ENCODE results near the gene AMOTL2. TPM values are rescaled to one million over a fixed set of nuclear protein-coding genes. Genes with fewer than 3 reads are reported as not detected.

AMOTL2 gene
- total and polyA plus RNA-seq, 10 of the 15 experiments (the other 5 are each of a cell fraction or from before 2014, with no cell fraction given), result 0.20 to 0.33 TPM; not detected in 8

DNA sequence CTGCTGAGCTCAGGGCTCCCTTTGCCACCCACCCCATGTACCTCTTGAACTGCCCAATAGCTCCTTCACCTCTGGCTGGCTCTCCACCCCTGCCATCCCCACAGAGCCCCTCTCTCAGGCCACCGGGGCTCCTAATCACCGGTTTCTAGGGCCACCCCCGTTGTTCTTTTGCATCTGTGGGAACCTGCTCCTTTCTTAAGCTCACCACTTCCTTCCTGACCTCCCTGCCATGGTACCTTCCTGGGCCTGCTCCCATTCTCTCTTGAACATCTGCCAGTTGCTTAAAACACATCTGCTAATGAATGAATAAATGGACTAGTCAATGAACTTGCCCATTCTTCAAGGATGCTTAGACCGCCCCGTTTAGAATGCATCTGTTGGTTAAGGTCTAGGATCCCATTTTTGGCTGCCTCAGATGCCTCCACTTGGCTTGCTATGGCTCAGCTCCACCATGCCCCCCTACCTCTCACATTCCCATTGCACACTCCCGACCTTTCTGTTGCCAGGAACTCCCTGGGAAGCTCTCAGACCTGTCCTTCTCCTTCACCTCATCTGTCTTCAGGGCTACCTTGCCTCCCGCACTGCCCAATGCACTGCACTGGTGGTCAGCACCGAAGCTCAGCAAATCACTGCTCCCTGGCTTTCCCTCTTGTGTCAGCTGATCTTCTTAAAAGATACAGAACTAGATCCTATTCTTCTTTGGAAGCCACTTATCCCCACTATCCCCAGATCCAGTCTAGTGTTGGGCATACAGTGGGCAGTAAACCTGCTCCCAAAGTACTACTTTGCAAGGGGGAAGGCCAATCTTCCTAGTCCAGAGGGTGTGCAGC, 9.1 kb downstream of the AMOTL2 start:
- Histone ChIP-seq H3K27ac (ENCODE audit: control insufficient read depth, insufficient read depth) (no peak overlapping the region), H3K79me2 (ENCODE audit: control insufficient read depth, insufficient read depth, low read length) (no peaks in the 10 kb centered on the region), H3K36me3 (ENCODE audit: control insufficient read depth in 2 of 2, insufficient read depth in 2 of 2, low read length in 1 of 2) (no peaks in the 10 kb centered on the region), H3K9ac (ENCODE audit: control insufficient read depth, insufficient read depth, low read length) (no peak overlapping the region), H3K9me3 (replicated peaks; ENCODE audit: control insufficient read depth, insufficient read depth, low read length) (no peaks in the 10 kb centered on the region), H3K4me1 (ENCODE audit: control insufficient read depth, insufficient read depth, low read length) (no peaks in the 10 kb centered on the region), H2AFZ (ENCODE audit: control insufficient read depth, low read depth, low read length) (no peak overlapping the region), H3K27me3 (replicated peaks in 1 of 2; ENCODE audit: control insufficient read depth in 2 of 2, insufficient read depth in 2 of 2, low read length in 1 of 2) (peaks cover 4% of the 10 kb centered on the region in 2 experiments), H4K20me1 (ENCODE audit: control insufficient read depth, insufficient read depth) (no peaks in the 10 kb centered on the region), H3K4me2 (ENCODE audit: control insufficient read depth, insufficient read depth) (no peak overlapping the region), H3K4me3 (no peak overlapping the region)
- 35% methylated on average over 8 of the region's 8 CpGs for WGBS (ENCODE audit: insufficient coverage, insufficient replicate concordance, low lambda C conversion rate, missing lambda C conversion rate)
- in situ Hi-C loops (cut with MboI) (no loop called here), intact Hi-C loops (cut with micrococcal nuclease; ENCODE audit: unreplicated experiment) (no loop called here)
- SMC1A ChIA-PET (ENCODE audit: uncharacterized antibody, unreplicated experiment), result no interaction called here
- DNase-seq (ENCODE audit: low read depth, low spot score) (no peak), FAIRE-seq (no peak), ATAC-seq (no peak)
- BruUV-seq (replicated peaks), result no TSS peak
- POLR2A ChIA-PET, result no interaction called here
- TF ChIP-seq, protein P1, sequence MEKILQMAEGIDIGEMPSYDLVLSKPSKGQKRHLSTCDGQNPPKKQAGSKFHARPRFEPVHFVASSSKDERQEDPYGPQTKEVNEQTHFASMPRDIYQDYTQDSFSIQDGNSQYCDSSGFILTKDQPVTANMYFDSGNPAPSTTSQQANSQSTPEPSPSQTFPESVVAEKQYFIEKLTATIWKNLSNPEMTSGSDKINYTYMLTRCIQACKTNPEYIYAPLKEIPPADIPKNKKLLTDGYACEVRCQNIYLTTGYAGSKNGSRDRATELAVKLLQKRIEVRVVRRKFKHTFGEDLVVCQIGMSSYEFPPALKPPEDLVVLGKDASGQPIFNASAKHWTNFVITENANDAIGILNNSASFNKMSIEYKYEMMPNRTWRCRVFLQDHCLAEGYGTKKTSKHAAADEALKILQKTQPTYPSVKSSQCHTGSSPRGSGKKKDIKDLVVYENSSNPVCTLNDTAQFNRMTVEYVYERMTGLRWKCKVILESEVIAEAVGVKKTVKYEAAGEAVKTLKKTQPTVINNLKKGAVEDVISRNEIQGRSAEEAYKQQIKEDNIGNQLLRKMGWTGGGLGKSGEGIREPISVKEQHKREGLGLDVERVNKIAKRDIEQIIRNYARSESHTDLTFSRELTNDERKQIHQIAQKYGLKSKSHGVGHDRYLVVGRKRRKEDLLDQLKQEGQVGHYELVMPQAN (conservative IDR thresholded peaks at IDR 0.05), result no peak
- TF ChIP-seq MTA3 (IDR thresholded peaks at IDR 0.05; ENCODE audit: borderline replicate concordance, low read length), result no peak
- TF ChIP-seq YBX1 (IDR thresholded peaks at IDR 0.05), result no peak
- TF ChIP-seq YY1 (IDR thresholded peaks at IDR 0.05; ENCODE audit: low read depth, low read length), result no peak
- no peak for TF ChIP-seq BACH1 (IDR thresholded peaks at IDR 0.05; ENCODE audit: borderline replicate concordance)
- RAD21 ChIA-PET (ENCODE audit: unreplicated experiment), result no interaction called here
- CTCF ChIA-PET, result interaction anchor here (0.6 kb wide), 1 partner anchor 24 kb away, joined by 3 read pairs; no protein-coding TSS in a partner anchor
